Measurements from ENCODE around the gene HSPB2.

GRCh38 chr11:111932611-111932950 lies 20.0 kb downstream of the HSPB2 start:
- TF ChIP-seq CTCF (conservative IDR thresholded peaks at IDR 0.05; ENCODE audit: low read depth, low read length) (no peak), POLR2A (IDR thresholded peaks at IDR 0.05; ENCODE audit: low read depth, low read length) (no peak), MXI1 (IDR thresholded peaks at IDR 0.05; ENCODE audit: borderline replicate concordance, low read depth, low read length) (no peak)

Data from IMR-90 (cell line).